Endodermal cell (in vitro differentiated cells): Measurements from ENCODE around the gene AKNAD1. TPM values are rescaled to one million over a fixed set of nuclear protein-coding genes. Genes with fewer than 3 reads are reported as not detected.

Source experiments
- DNase-seq: peaks from one replicate; pipeline ENCODE4 v3.0.0-alpha.2; 2017
- H3K27ac ChIP-seq: 2 replicates; pipeline ENCODE4 v1.5.1; 2013; ENCODE audit warnings: mild to moderate bottlenecking, low read depth, low read length, moderate library complexity
- H3K27me3 ChIP-seq: 2 replicates; pipeline ENCODE4 v1.6.1; 2013; ENCODE audit warnings: mild to moderate bottlenecking, low read length, moderate library complexity; ENCODE audit not compliant: insufficient read depth, control insufficient read depth, poor library complexity, severe bottlenecking
- H3K36me3 ChIP-seq: 2 replicates; pipeline ENCODE4 v1.7.0; 2013; ENCODE audit warnings: mild to moderate bottlenecking, low read length, moderate library complexity; ENCODE audit not compliant: control insufficient read depth, insufficient read depth
- H3K4me1 ChIP-seq: one replicate; pipeline ENCODE4 v1.7.0; 2013; ENCODE audit warnings: low read length; ENCODE audit not compliant: control insufficient read depth, insufficient read depth
- H3K4me3 ChIP-seq: 2 replicates; pipeline ENCODE4 v1.5.1; 2013; ENCODE audit warnings: mild to moderate bottlenecking, low read length, moderate library complexity
- H3K9ac ChIP-seq: 2 replicates; pipeline ENCODE4 v1.6.1; 2013; ENCODE audit warnings: mild to moderate bottlenecking, low read length, moderate library complexity; ENCODE audit not compliant: poor library complexity, severe bottlenecking; ENCODE audit errors: extremely low read depth
- H3K9me3 ChIP-seq: 2 replicates; pipeline ENCODE4 v1.6.1; 2013; ENCODE audit warnings: mild to moderate bottlenecking, low read length, moderate library complexity; ENCODE audit not compliant: control insufficient read depth
- H3K27ac Mint-ChIP-seq: 2 replicates; pipeline ENCODE4 v1.8.0; 2020; ENCODE audit warnings: mixed read lengths
- H3K27me3 Mint-ChIP-seq: 2 replicates; pipeline ENCODE4 v1.8.0; 2021; ENCODE audit warnings: mild to moderate bottlenecking, mixed read lengths; ENCODE audit not compliant: insufficient read depth
- H3K36me3 Mint-ChIP-seq: 2 replicates; pipeline ENCODE4 v1.8.0; 2020; ENCODE audit warnings: low read depth, mixed read lengths
- H3K4me1 Mint-ChIP-seq: 2 replicates; pipeline ENCODE4 v1.8.0; 2020; ENCODE audit warnings: mixed read lengths
- H3K4me3 Mint-ChIP-seq: 2 replicates; pipeline ENCODE4 v1.8.0; 2020; ENCODE audit warnings: mild to moderate bottlenecking, moderate library complexity, mixed read lengths
- H3K9me3 Mint-ChIP-seq: 2 replicates; pipeline ENCODE4 v1.8.0; 2020; ENCODE audit warnings: mild to moderate bottlenecking, mixed read lengths
- CTCF ChIP-seq: fragments of 200-600 bp; sonication (generic); conservative IDR thresholded peaks from 2 replicates; pipeline ENCODE4 v1.5.0; 2021; ENCODE audit warnings: antibody characterized with exemption, mild to moderate bottlenecking
- WGBS, 2 experiments: methylation state at CpG; one replicate each; pipeline versions ENCODE4 v1.1.5 to v1.1.7; 2013; ENCODE audit warnings: missing lambda C conversion rate in 2 of 2, mixed read lengths in 1 of 2; ENCODE audit not compliant: insufficient coverage in 1 of 2, insufficient read length in 1 of 2; 5-methylcytosine and 5-hydroxymethylcytosine counted together
- total RNA-seq, 2 donors: library from RNA; stranded (reverse); fragmentation: NEBNext Ultra II Directional in 1 of 2; extraction: Animal tissue kit (Norgen Biotek cat#: 25700) in 1 of 2; gene quantifications; 2 replicates in 1 of 2; 3 replicates in 1 of 2; pipeline ENCODE4 v1.2.1, GENCODE V29; 2021

Gene AKNAD1
- total RNA-seq, 2 donors from 2014 or later: 0.20 to 2.0 TPM

GRCh38 chr1:108831225-108831624 is 25.7 kb downstream of the AKNAD1 start:
- Histone ChIP-seq H3K27ac (no peak overlapping the region), H3K4me3 (no peak overlapping the region), H3K4me1 (peaks cover 6% of the 10 kb centered on the region), H3K9ac (no peak overlapping the region), H3K36me3 (no peaks in the 10 kb centered on the region), H3K9me3 (no peaks in the 10 kb centered on the region), H3K27me3 (no peaks in the 10 kb centered on the region)
- H3K36me3 Mint-ChIP-seq: no peaks in the 10 kb centered on the region
- H3K27me3 Mint-ChIP-seq: no peaks in the 10 kb centered on the region
- no peaks in the 10 kb centered on the region for H3K9me3 Mint-ChIP-seq
- DNase-seq: no peak
- H3K4me3 Mint-ChIP-seq: no peak overlapping the region
- no peak overlapping the region for H3K27ac Mint-ChIP-seq
- peaks cover 14% of the 10 kb centered on the region for H3K4me1 Mint-ChIP-seq
- 95 to 100% methylated on average over 1 to 2 of the region's 2 CpGs for WGBS, 2 experiments
- TF ChIP-seq CTCF: no peak

- Histone ChIP-seq H3K9me3 (no peaks in the 10 kb centered on the region), H3K27me3 (no peaks in the 10 kb centered on the region), H3K4me1 (peaks cover 6% of the 10 kb centered on the region), H3K27ac (no peak overlapping the region), H3K36me3 (no peaks in the 10 kb centered on the region), H3K9ac (no peak overlapping the region), H3K4me3 (no peak overlapping the region)
- DNase-seq: no peak
- Mint-ChIP-seq H3K4me1 (peaks cover 10% of the 10 kb centered on the region), H3K4me3 (no peak overlapping the region), H3K36me3 (no peaks in the 10 kb centered on the region), H3K27ac (no peak overlapping the region), H3K27me3 (no peaks in the 10 kb centered on the region), H3K9me3 (no peaks in the 10 kb centered on the region)
- no peak for TF ChIP-seq CTCF
- WGBS, 2 experiments: 94 to 98% methylated on average over 15 to 20 of the region's 20 CpGs
Observed at GRCh38 chr1:108830119-108831008, 26.5 kb downstream of the AKNAD1 start.

- no peak overlapping the region for H3K27ac Mint-ChIP-seq
- WGBS, 2 experiments: 96 to 97% methylated on average over 6 of the region's 6 CpGs
- Histone ChIP-seq H3K4me1 (peaks cover 6% of the 10 kb centered on the region), H3K27ac (no peak overlapping the region), H3K27me3 (no peaks in the 10 kb centered on the region), H3K4me3 (no peak overlapping the region), H3K36me3 (no peaks in the 10 kb centered on the region), H3K9ac (no peak overlapping the region), H3K9me3 (no peaks in the 10 kb centered on the region)
- H3K4me3 Mint-ChIP-seq: no peak overlapping the region
- peaks cover 10% of the 10 kb centered on the region for H3K4me1 Mint-ChIP-seq
- H3K27me3 Mint-ChIP-seq: no peaks in the 10 kb centered on the region
- no peaks in the 10 kb centered on the region for H3K36me3 Mint-ChIP-seq
- no peak for DNase-seq
- H3K9me3 Mint-ChIP-seq: peaks cover 2% of the 10 kb centered on the region
- no peak for TF ChIP-seq CTCF
Observed at GRCh38 chr1:108829498-108829916, 27.4 kb downstream of the AKNAD1 start.
